Vagina (tissue), 2 donors: Measurements from ENCODE around the gene BDH1. TPM values are rescaled to one million over a fixed set of nuclear protein-coding genes. Genes with fewer than 3 reads are reported as not detected.

ENCODE experiments used
- DNase-seq, 2 donors: peaks; one replicate each; pipeline ENCODE4 v3.0.0-alpha.2; 2017; ENCODE audit errors: extremely low spot score in 2 of 2
- H3K27ac ChIP-seq: fragments of 200-600 bp; sonication (generic); one replicate; pipeline ENCODE4 v1.5.1; 2019
- H3K27me3 ChIP-seq: fragments of 200-600 bp; sonication (generic); one replicate; pipeline ENCODE4 v1.5.1; 2019
- H3K36me3 ChIP-seq, 2 donors: fragments of 200-600 bp; sonication (generic); one replicate each; pipeline ENCODE4 v1.5.1; 2017 to 2019
- H3K4me1 ChIP-seq: fragments of 200-600 bp; sonication (generic); one replicate; pipeline ENCODE4 v1.5.1; 2019
- H3K4me3 ChIP-seq, 2 donors: fragments of 200-600 bp; sonication (generic); 1 replicate in 1 of 2; 2 replicates in 1 of 2; pipeline ENCODE4 v1.5.1; 2016 to 2019
- H3K9me3 ChIP-seq: fragments of 200-600 bp; sonication (generic); one replicate; pipeline ENCODE4 v1.5.1; 2019
- CTCF ChIP-seq, 3 experiments: fragments of 450-650 bp in 2 of 3; fragments of 200-600 bp in 1 of 3; sonication (generic) in 1 of 3; IDR thresholded peaks; one replicate each; pipeline ENCODE4 v1.5.1; 2017 to 2019; ENCODE audit warnings: antibody characterized with exemption in 3 of 3, mild to moderate bottlenecking in 2 of 3, moderate library complexity in 2 of 3
- POLR2A ChIP-seq, 2 donors: fragments of 450-650 bp; IDR thresholded peaks; one replicate each; pipeline ENCODE4 v1.6.1; 2017; ENCODE audit warnings: antibody characterized with exemption in 2 of 2, mild to moderate bottlenecking in 2 of 2, moderate library complexity in 2 of 2
- POLR2AphosphoS5 ChIP-seq, 2 donors: sonication (generic); formaldehyde crosslinking; IDR thresholded peaks; one replicate each; pipeline ENCODE4 v1.9.0; 2017; ENCODE audit warnings: antibody characterized with exemption in 2 of 2, mild to moderate bottlenecking in 2 of 2, low read depth in 1 of 2; ENCODE audit not compliant: insufficient read depth in 1 of 2
- intact Hi-C: fragments of 100-400 bp; cut with DNase I; formaldehyde crosslinking; loops from one replicate; pipeline ENCODE4 v1.15.1; 2023
- total RNA-seq: library from RNA; depleted of rRNA; stranded (reverse); fragments of >200 nt; gene quantifications from one replicate; pipeline ENCODE4 v1.2.3, GENCODE V29; 2016

BDH1 gene
- total RNA-seq, 1 donor from 2014 or later: 30.2 TPM

- Histone ChIP-seq H3K9me3 (no peaks in the 10 kb centered on the region), H3K27ac (no peak overlapping the region), H3K4me1 (peaks cover 10% of the 10 kb centered on the region), H3K4me3 (no peak overlapping the region), H3K27me3 (no peaks in the 10 kb centered on the region), H3K36me3 (no peaks in the 10 kb centered on the region)
- DNase-seq: no peak
- intact Hi-C loops: no loop called here
- TF ChIP-seq POLR2A (IDR thresholded peaks at IDR 0.05) (no peak), POLR2AphosphoS5 (IDR thresholded peaks at IDR 0.05; ENCODE audit: insufficient read depth in 1 of 2, low read depth in 1 of 2) (no peak), CTCF (IDR thresholded peaks at IDR 0.05) (no peak)
Observed at GRCh38 chr3:197545101-197545500, 10.7 kb downstream of the BDH1 start.

DNA sequence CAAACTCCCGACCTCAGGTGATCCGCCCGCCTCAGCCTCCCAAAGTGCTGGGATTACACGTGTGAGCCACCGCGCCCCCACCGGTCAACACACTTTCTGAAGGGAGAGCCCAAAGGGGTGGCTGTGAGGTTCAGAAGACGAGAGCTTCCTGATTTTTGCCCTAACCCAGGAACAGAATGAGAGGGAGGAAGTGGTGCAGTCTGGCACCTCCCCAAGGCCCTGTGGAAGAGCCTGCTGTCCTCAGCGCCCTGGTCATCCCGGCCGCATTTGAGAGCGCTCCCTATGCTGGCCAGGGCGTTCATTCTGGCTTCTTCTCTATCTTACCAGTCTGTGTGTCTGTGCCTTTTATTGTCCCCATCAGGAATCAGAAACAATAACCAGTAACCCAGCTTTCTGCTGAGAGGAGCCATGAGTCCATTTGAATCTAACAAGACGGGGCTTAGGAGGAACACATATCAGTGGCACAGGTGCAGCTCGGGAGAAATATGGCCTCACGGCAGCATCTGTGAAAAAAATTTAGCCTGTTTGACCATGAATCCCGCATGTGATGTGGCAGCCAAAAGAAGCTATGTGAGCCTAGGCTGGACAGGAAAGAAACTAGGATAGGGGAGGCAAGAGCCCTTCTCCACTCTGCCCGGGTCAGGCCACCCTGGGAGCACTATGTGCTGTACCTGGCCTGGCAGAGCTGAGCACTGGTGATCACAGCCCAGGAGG, 12.9 kb downstream of the BDH1 start:
- H3K36me3 ChIP-seq: no peaks in the 10 kb centered on the region
- intact Hi-C loops: no loop called here
- TF ChIP-seq POLR2A (IDR thresholded peaks at IDR 0.05): no peak
- TF ChIP-seq CTCF (IDR thresholded peaks at IDR 0.05): no peak
- TF ChIP-seq POLR2AphosphoS5 (IDR thresholded peaks at IDR 0.05; ENCODE audit: insufficient read depth in 1 of 2, low read depth in 1 of 2): no peak
- peaks cover 10% of the 10 kb centered on the region for H3K4me1 ChIP-seq
- no peak overlapping the region for H3K27ac ChIP-seq
- H3K4me3 ChIP-seq: no peak overlapping the region
- DNase-seq: no peak
- H3K27me3 ChIP-seq: no peaks in the 10 kb centered on the region
- no peaks in the 10 kb centered on the region for H3K9me3 ChIP-seq

DNA sequence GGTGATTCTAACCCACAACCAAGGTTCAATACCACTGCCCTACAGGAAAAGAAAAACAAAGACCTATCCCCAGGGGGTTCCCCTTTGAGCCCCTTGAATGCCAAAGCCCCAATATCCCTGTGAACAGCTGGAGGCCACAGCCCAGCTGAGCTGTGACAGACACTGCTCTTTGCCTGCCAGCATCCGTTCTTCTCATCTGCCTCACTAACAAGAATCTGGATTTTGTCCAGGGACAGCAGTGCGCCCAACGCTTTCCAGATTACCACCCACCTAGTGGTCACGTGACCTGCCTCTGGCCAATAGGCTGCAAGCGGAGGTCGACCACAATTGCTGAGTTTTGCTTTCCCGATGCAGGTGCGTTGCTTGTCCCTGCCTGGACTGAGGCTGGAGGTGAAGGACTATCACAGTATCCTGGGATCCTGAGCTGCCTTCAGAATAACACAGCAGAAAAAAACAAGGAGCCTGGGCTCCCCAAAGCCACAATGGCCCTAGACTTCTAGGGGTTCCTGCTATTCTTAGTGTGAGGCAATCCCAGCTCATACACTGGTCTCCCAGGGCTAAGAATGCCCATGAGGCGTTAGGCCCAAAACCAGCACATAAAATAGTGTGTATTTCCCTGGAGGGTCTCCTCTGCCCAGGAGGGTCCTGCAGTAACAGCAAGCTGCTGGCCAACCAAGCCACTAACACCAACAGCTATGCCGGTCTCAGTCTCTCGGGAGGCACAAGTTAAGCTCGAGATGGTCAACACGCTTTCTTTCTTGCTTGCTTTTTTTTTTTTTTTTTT, 13.8 kb downstream of the BDH1 start:
- no peak for DNase-seq
- intact Hi-C loops: no loop called here
- peaks cover 10% of the 10 kb centered on the region for H3K4me1 ChIP-seq
- no peak overlapping the region for H3K27ac ChIP-seq
- no peaks in the 10 kb centered on the region for H3K9me3 ChIP-seq
- no peaks in the 10 kb centered on the region for H3K27me3 ChIP-seq
- no peaks in the 10 kb centered on the region for H3K36me3 ChIP-seq
- TF ChIP-seq POLR2AphosphoS5 (IDR thresholded peaks at IDR 0.05; ENCODE audit: insufficient read depth in 1 of 2, low read depth in 1 of 2) (no peak), POLR2A (IDR thresholded peaks at IDR 0.05) (no peak), CTCF (IDR thresholded peaks at IDR 0.05) (no peak)
- H3K4me3 ChIP-seq: no peak overlapping the region

DNA sequence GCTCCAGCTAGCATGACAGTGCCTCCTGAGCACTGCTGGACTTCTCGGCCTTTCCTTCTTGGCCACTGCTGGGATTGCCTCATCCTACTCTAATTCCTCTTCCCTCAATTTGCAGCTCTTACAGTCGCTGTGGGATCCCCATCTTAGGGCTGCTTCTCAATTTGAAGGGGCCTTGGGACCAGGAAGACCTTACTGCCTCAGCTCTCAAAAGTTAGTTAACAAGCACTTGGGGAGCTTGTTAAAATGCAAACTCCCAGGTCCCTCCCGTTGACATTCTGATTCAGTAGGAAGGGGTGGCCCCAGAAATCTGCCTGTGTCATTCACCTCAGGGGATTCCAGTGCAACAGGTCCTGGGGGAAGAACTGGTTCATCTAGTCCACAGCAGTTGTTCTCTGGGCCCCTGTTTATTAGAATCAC, 14.8 kb downstream of the BDH1 start:
- Histone ChIP-seq H3K4me3 (no peak overlapping the region), H3K27me3 (no peaks in the 10 kb centered on the region), H3K36me3 (no peaks in the 10 kb centered on the region), H3K27ac (peak overlapping the region; percentile 33), H3K4me1 (peaks cover 10% of the 10 kb centered on the region), H3K9me3 (no peaks in the 10 kb centered on the region)
- intact Hi-C loops: no loop called here
- DNase-seq: no peak
- TF ChIP-seq POLR2AphosphoS5 (IDR thresholded peaks at IDR 0.05; ENCODE audit: insufficient read depth in 1 of 2, low read depth in 1 of 2) (peak in 1 of 2 donors; percentile 55), CTCF (IDR thresholded peaks at IDR 0.05) (no peak), POLR2A (IDR thresholded peaks at IDR 0.05) (no peak)

DNA sequence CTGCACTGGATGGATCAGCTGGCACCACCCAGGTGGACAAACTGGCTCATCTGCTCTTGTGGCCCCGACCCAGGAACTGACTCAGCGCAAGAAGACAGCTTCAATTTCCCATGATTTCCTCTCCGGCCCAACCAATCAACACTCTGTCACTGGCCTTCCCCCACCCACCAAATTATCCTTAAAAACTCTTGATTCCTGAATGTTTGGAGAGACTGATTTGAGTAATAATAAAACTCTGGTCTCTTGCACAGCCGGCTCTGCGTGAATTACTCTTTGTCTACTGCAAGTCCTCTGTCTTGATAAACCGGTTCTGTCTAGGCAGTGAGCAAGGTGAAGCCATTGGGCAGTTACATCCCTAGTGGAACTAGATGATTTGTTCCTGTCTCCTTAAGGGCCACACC, 16.1 kb downstream of the BDH1 start:
- Histone ChIP-seq H3K4me3 (no peak overlapping the region), H3K9me3 (no peaks in the 10 kb centered on the region), H3K27ac (no peak overlapping the region), H3K27me3 (no peaks in the 10 kb centered on the region), H3K36me3 (no peaks in the 10 kb centered on the region), H3K4me1 (peaks cover 10% of the 10 kb centered on the region)
- TF ChIP-seq POLR2A (IDR thresholded peaks at IDR 0.05) (no peak), POLR2AphosphoS5 (IDR thresholded peaks at IDR 0.05; ENCODE audit: insufficient read depth in 1 of 2, low read depth in 1 of 2) (peak in 1 of 2 donors; percentile 55)
- no peak for DNase-seq
- intact Hi-C loops: no loop called here
